HTR-8/SVneo (cell line): ENCODE results near the gene LRRC27.
A peak's percentile ranks its signal among the peaks of the same experiment; 100 is the strongest.
"Not testable (repeated sequence)": the region's sequence is repeated elsewhere in the genome, so short reads cannot be mapped to it uniquely, and the experiment has no call there.

ENCODE experiments used
- DNase-seq: peaks from one replicate; pipeline ENCODE4 v3.0.0; 2011; ENCODE audit warnings: low spot score, mixed read lengths; ENCODE audit not compliant: insufficient read length
- FAIRE-seq: peaks from 2 replicates; lab custom pipeline; 2011; peaks lifted over from hg19 to GRCh38; lab: Jason Lieb, UNC

The LRRC27 gene

DNA sequence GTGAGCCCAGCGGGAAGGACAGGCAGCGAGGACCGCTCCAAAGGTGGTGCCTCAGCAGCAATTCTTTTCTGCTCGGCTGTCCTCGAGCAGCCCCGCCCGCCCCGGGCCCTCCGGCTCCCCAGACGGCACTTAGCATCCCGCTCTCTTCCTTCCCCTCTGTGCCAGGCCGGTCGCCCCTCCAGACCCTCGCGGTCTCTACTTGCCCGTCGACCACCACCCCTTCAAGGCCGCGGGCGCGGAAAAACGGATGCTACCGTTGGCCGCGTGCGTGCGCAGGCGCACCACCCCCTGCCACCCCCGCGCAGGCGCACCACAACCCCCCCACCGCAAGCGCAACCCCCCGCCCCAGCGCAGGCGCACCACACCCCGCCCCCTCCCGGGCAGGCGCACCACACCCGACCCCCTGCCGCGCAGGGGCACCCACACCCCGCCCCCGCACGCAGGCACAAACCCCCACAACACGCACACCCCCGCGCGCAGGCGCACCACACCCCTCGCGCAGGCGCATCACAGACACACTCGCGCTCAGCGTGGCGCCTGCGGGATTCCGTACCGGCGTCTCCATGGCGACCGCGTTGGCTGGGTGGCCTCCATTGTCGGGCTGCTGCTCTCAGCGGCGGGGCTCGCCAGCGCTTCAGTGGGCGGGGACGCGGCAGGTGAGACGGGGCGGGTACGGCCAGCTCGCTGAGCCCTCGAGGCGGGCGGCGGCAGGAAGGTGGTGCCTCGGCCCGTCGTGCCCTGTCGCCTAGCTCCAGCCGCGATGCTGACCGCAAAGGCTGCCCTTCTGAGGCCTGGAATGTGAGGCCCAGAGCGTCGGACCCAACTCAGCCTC, at the start of gene LRRC27:
Gene LRRC27, plus strand, starts transcription at position 593 of the 832 bp plus-strand sequence. CDS start 1,332 bp downstream, outside the sequence.
- FAIRE-seq: no peak

DNA sequence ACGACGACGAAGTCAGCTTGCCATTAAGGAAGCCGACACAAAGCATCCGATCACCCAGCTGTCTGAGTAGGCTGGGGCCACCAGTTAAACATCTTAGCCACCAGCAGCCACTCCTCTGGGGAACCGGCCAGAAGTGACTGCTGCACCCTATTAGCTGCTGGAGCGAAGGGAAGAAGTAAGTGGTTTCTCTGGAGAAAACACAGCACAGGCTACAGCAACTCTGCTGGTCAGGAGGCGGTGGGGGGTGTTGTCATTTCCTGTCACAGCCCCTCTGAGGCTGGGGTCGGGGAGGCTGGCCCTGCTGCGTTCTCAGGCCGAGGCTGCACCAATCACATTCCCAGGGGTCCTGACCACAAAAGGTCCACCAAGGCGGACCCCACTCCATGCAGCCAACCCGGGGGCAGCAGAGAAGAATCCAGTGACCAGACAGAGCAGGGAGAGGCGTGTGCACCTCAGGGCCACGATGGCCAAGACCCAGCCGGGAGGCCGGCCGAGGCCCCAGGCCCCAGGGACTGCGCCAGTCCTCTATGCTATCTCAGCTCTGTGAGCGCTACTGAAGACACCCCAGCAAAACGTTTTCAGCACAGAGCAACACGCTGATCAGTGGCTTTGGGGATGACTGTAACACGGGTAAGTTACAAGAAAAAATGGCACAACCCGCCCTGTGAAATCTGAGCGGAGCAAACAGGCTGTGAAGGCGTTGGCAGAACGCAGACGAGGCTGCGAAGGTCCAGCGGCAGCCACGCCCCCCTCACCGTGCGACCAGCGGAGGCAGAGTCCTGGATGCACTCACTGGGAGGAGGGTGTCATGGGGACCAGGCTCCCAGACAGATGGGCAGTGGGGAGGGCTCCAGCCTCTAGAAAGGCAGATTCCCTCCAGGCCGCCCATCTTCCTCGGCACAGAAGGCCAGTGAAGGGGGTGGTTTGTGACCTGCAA, 49.1 kb upstream of the LRRC27 start:
- FAIRE-seq (no peak), DNase-seq (no peak)

More for the DNA sequence above, at the start of gene LRRC27:
- DNase-seq: peak; percentile 95

GRCh38 chr10:132283604-132284382, 48.2 kb upstream of the LRRC27 start:
- no peak for DNase-seq
- no peak for FAIRE-seq

DNA sequence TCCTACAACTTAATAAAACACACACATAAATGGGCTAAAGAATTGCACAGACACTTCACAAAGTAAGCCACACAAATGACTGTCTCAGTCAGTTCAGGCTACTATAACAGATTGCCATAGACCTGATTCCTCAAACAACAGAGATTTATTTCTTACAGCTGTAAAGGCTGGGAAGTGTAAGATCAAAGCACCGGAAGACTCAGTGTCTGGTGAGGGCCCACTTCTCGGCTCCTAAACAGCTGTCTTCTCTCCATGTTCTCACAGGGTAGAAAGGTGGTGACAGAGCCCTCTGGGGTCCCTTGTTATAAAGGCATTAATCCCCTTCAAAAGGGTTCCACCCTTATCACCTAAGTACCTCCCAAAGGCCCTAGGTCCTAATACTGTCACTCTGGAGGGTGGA, 42.6 kb upstream of the LRRC27 start:
- FAIRE-seq (no peak), DNase-seq (no peak)

GRCh38 chr10:132290631-132291030, 41.4 kb upstream of the LRRC27 start:
- FAIRE-seq: no peak
- no peak for DNase-seq

- FAIRE-seq: no peak
- no peak for DNase-seq
Observed at GRCh38 chr10:132291826-132292225, 40.2 kb upstream of the LRRC27 start.

- DNase-seq: no peak
Observed at GRCh38 chr10:132292287-132293200, 39.4 kb upstream of the LRRC27 start.

DNA sequence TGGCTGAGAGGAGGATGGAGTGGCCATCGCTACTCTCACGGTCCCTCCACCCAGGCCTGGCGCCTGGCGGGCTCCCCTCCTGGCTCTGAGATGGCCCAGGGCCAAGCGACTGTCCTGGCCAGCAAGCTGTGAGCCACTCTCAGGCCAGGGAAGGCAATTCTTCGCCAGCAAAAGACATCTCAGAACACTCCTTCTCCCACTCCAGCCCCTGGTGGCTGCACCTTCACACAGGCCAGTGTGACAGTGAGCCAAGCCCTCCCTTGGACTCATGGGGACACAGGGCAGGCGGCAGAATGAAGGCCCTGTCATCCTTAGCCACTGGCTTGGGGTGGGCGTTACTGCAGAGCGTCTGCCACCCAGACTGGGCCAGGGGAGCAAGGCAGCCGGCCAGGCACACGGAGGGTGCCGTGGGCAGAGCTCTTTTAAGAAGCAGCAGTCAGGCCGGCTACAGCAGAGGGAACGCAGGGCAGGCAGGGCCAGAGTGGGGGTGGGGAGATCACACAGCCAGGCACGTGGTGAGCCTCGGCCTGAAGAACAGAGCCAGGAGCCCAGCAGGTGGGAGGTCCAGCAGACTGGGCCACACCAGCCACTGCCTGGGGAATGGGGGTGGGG, 38.7 kb upstream of the LRRC27 start:
- FAIRE-seq (no peak), DNase-seq (no peak)

More at GRCh38 chr10:132292287-132293200, 39.4 kb upstream of the LRRC27 start:
- no peak for FAIRE-seq

- FAIRE-seq (no peak), DNase-seq (no peak)
Observed at GRCh38 chr10:132293813-132294520, 38.0 kb upstream of the LRRC27 start.

GRCh38 chr10:132294561-132295318, 37.3 kb upstream of the LRRC27 start:
- no peak for DNase-seq
- no peak for FAIRE-seq

DNA sequence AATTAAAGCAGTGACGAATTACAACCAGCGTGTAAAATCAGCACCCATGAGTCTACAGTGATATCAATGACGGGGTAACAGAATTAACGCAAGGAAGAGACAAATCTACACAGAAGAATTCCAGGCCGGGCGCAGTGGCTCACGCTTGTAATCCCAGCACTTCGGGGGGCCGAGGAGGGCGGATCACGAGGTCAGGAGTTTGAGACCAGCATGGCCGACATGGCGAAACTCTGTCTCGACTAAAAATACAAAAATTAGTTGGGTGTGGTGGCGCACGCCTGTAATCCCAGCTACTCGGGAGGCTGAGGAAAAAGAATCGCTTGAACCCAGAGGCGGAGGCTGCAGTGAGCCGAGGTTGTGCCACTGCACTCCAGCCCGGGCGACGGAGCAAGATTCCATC, 36.5 kb upstream of the LRRC27 start:
- FAIRE-seq, DNase-seq: not testable (repeated sequence)

DNA sequence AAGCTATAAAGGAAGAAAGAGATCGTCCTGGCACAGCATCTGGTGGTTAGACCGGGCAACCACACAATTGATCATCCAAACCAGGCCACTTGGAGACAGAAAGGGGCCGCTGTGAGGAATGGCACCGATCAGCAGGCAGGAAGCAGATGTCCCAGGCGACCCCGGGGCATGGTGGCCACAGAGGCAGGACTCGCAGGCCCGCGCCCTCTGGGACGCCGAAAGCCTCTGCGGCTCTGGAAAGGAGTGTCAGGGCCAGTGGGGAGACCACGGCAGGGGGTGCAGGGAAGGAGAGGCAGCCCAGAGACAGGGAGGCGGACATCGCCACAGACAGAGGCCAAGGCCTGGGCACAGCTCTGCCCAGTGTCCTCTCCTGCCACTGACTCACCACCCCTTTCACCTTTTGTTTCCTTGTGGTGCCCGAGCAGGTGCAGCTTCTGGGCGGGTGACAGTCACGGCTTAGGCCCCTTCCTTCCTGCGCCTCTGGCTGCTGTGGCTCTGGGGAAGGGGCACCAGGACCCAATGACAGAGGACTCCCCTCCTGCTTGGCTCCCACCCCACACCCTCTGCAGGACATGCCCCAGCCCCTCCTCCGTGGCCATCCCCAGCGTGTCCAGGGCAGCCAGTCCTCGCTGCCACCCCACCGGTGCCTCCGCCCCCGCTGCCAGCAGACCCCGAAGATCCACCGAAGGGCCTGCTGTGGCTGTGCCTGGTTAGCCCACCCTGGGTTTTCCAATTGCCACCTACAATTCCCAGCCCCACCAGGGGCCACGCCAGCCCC, 35.1 kb upstream of the LRRC27 start:
- FAIRE-seq (no peak), DNase-seq (no peak)

DNA sequence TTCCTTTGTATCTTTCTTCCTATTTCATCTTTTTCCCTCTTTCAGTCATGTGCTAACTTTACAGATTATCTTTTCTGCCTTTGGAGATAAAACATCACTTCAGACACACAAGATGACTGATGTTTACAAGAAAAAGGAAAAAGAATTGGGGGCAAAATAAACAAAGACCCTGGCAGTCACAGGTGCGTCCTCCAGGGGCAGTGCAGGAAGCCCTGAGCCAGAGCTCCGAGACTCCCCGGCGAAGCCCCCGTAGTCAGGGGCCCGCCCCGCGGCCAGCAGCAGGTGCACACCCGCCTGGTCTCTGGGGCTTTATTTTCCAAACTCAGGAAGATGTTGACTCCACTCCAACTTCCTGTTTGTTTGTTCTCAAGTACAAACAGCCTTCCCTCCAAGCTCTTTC, 34.5 kb upstream of the LRRC27 start:
- no peak for DNase-seq
- no peak for FAIRE-seq

GRCh38 chr10:132298038-132298881, 33.7 kb upstream of the LRRC27 start:
- FAIRE-seq: no peak

GRCh38 chr10:132299371-132300336, 32.3 kb upstream of the LRRC27 start:
- DNase-seq (no peak), FAIRE-seq (no peak)

More at GRCh38 chr10:132298038-132298881, 33.7 kb upstream of the LRRC27 start:
- DNase-seq: no peak
